ENCODE measurements around the gene LETM1.

The LETM1 gene

GRCh38 chr4:1852904-1853623 is 2.9 kb downstream of the LETM1 start:
- Histone ChIP-seq H3K18ac (ENCODE audit: low read depth in 1 of 2, low read length in 2 of 2) (no peak overlapping the region), H3K4me3 (ENCODE audit: insufficient read depth in 1 of 2, low read depth in 1 of 2, low read length in 2 of 2) (no peak overlapping the region), H3K79me1 (replicated peaks; ENCODE audit: low read length, poor library complexity, severe bottlenecking) (peaks cover 15% of the 10 kb centered on the region), H2BK5ac (ENCODE audit: low read depth, low read length, poor library complexity, severe bottlenecking) (no peak overlapping the region), H3K23ac (ENCODE audit: low read length in 2 of 2) (no peak overlapping the region), H2AFZ (ENCODE audit: low read depth, low read length) (no peak overlapping the region), H2BK15ac (ENCODE audit: low read depth, poor library complexity, severe bottlenecking) (no peak overlapping the region), H3K14ac (ENCODE audit: low read length in 2 of 2) (no peak overlapping the region), H3K4me2 (ENCODE audit: low read length, poor library complexity, severe bottlenecking) (no peak overlapping the region), H3K9ac (ENCODE audit: low read length) (no peak overlapping the region), H2AK5ac (ENCODE audit: low read length, severe bottlenecking) (no peak overlapping the region), H3K27ac (ENCODE audit: low read length, poor library complexity, severe bottlenecking) (no peak overlapping the region), H3K9me3 (ENCODE audit: control insufficient read depth, low read length) (no peaks in the 10 kb centered on the region), H4K91ac (ENCODE audit: low read length) (no peak overlapping the region), H4K8ac (ENCODE audit: low read length) (no peak overlapping the region), H2BK12ac (ENCODE audit: low read length in 2 of 2) (peak overlapping the region in 1 of 2 experiments; percentile 15), H3K4me1 (ENCODE audit: control insufficient read depth, insufficient read depth, low read depth, low read length) (peaks cover 40% of the 10 kb centered on the region), H2BK120ac (ENCODE audit: low read depth, low read length) (no peak overlapping the region), H3K4ac (ENCODE audit: low read depth in 1 of 2, low read length in 2 of 2) (no peak overlapping the region), H3K27me3 (ENCODE audit: control insufficient read depth in 1 of 2, insufficient read depth in 1 of 2, low read length in 2 of 2) (no peaks in the 10 kb centered on the region), H3K36me3 (ENCODE audit: control insufficient read depth in 1 of 2, insufficient read depth in 2 of 2, low read depth in 1 of 2, low read length in 2 of 2) (peaks cover 0 to 6% of the 10 kb centered on the region in 2 experiments)
- DNase-seq, result no peak
- WGBS, result 89% methylated on average over 9 of the region's 9 CpGs

GRCh38 chr4:1851575-1852410 is 4.2 kb downstream of the LETM1 start:
- Histone ChIP-seq H2BK120ac (ENCODE audit: low read depth, low read length) (no peak overlapping the region), H3K79me1 (replicated peaks; ENCODE audit: low read length, poor library complexity, severe bottlenecking) (peaks cover 12% of the 10 kb centered on the region)

GRCh38 chr4:1851160-1851559 is 4.8 kb downstream of the LETM1 start:
- DNase-seq, result no peak
- no peak overlapping the region for H3K9ac ChIP-seq (ENCODE audit: low read length)
- H2AK5ac ChIP-seq (ENCODE audit: low read length, severe bottlenecking), result peak overlapping the region; percentile 45
- H3K4me1 ChIP-seq (ENCODE audit: control insufficient read depth, insufficient read depth, low read depth, low read length), result peaks cover 29% of the 10 kb centered on the region
- peak overlapping the region; percentile 82 for H4K91ac ChIP-seq (ENCODE audit: low read length)
- H3K4ac ChIP-seq (ENCODE audit: low read depth in 1 of 2, low read length in 2 of 2), result no peak overlapping the region
- H3K4me3 ChIP-seq (ENCODE audit: insufficient read depth in 1 of 2, low read depth in 1 of 2, low read length in 2 of 2), result no peak overlapping the region
- H2BK5ac ChIP-seq (ENCODE audit: low read depth, low read length, poor library complexity, severe bottlenecking), result no peak overlapping the region
- peaks cover 10 to 13% of the 10 kb centered on the region in 2 experiments for H3K36me3 ChIP-seq (ENCODE audit: control insufficient read depth in 1 of 2, insufficient read depth in 2 of 2, low read depth in 1 of 2, low read length in 2 of 2)
- H3K14ac ChIP-seq (ENCODE audit: low read length in 2 of 2), result peak overlapping the region in 1 of 2 experiments; percentile 55
- H3K9me3 ChIP-seq (ENCODE audit: control insufficient read depth, low read length), result no peaks in the 10 kb centered on the region
- H3K4me2 ChIP-seq (ENCODE audit: low read length, poor library complexity, severe bottlenecking), result peak overlapping the region; percentile 21
- peak overlapping the region; percentile 19 for H3K27ac ChIP-seq (ENCODE audit: low read length, poor library complexity, severe bottlenecking)
- H3K18ac ChIP-seq (ENCODE audit: low read depth in 1 of 2, low read length in 2 of 2), result no peak overlapping the region
- 95% methylated on average over 11 of the region's 11 CpGs for WGBS
- H4K8ac ChIP-seq (ENCODE audit: low read length), result peak overlapping the region; percentile 82
- H2AFZ ChIP-seq (ENCODE audit: low read depth, low read length), result no peak overlapping the region
- no peak overlapping the region for H2BK15ac ChIP-seq (ENCODE audit: low read depth, poor library complexity, severe bottlenecking)
- H2BK120ac ChIP-seq (ENCODE audit: low read depth, low read length), result no peak overlapping the region
- H2BK12ac ChIP-seq (ENCODE audit: low read length in 2 of 2), result no peak overlapping the region
- H3K79me1 ChIP-seq (replicated peaks; ENCODE audit: low read length, poor library complexity, severe bottlenecking), result peaks cover 12% of the 10 kb centered on the region
- no peaks in the 10 kb centered on the region for H3K27me3 ChIP-seq (ENCODE audit: control insufficient read depth in 1 of 2, insufficient read depth in 1 of 2, low read length in 2 of 2)
- no peak overlapping the region for H3K23ac ChIP-seq (ENCODE audit: low read length in 2 of 2)

More at GRCh38 chr4:1851575-1852410, 4.2 kb downstream of the LETM1 start:
- no peak for DNase-seq
- H3K4me1 ChIP-seq (ENCODE audit: control insufficient read depth, insufficient read depth, low read depth, low read length), result peaks cover 30% of the 10 kb centered on the region
- H2AFZ ChIP-seq (ENCODE audit: low read depth, low read length), result no peak overlapping the region
- no peak overlapping the region for H2BK15ac ChIP-seq (ENCODE audit: low read depth, poor library complexity, severe bottlenecking)
- H3K4me2 ChIP-seq (ENCODE audit: low read length, poor library complexity, severe bottlenecking), result no peak overlapping the region
- H3K9me3 ChIP-seq (ENCODE audit: control insufficient read depth, low read length), result no peaks in the 10 kb centered on the region
- H3K4ac ChIP-seq (ENCODE audit: low read depth in 1 of 2, low read length in 2 of 2), result no peak overlapping the region
- no peak overlapping the region for H2BK12ac ChIP-seq (ENCODE audit: low read length in 2 of 2)
- H4K8ac ChIP-seq (ENCODE audit: low read length), result no peak overlapping the region
- 97% methylated on average over 16 of the region's 16 CpGs for WGBS
- peak overlapping the region in 1 of 2 experiments; percentile 61 for H3K23ac ChIP-seq (ENCODE audit: low read length in 2 of 2)
- no peak overlapping the region for H3K4me3 ChIP-seq (ENCODE audit: insufficient read depth in 1 of 2, low read depth in 1 of 2, low read length in 2 of 2)
- H3K14ac ChIP-seq (ENCODE audit: low read length in 2 of 2), result no peak overlapping the region
- peaks cover 7 to 10% of the 10 kb centered on the region in 2 experiments for H3K36me3 ChIP-seq (ENCODE audit: control insufficient read depth in 1 of 2, insufficient read depth in 2 of 2, low read depth in 1 of 2, low read length in 2 of 2)
- peak overlapping the region; percentile 30 for H2AK5ac ChIP-seq (ENCODE audit: low read length, severe bottlenecking)
- no peak overlapping the region for H3K18ac ChIP-seq (ENCODE audit: low read depth in 1 of 2, low read length in 2 of 2)
- no peaks in the 10 kb centered on the region for H3K27me3 ChIP-seq (ENCODE audit: control insufficient read depth in 1 of 2, insufficient read depth in 1 of 2, low read length in 2 of 2)
- H4K91ac ChIP-seq (ENCODE audit: low read length), result no peak overlapping the region
- no peak overlapping the region for H2BK5ac ChIP-seq (ENCODE audit: low read depth, low read length, poor library complexity, severe bottlenecking)
- H3K9ac ChIP-seq (ENCODE audit: low read length), result no peak overlapping the region
- H3K27ac ChIP-seq (ENCODE audit: low read length, poor library complexity, severe bottlenecking), result no peak overlapping the region

- Histone ChIP-seq H4K8ac (ENCODE audit: low read length) (no peak overlapping the region), H3K18ac (ENCODE audit: low read depth in 1 of 2, low read length in 2 of 2) (no peak overlapping the region), H2BK120ac (ENCODE audit: low read depth, low read length) (no peak overlapping the region), H3K79me1 (replicated peaks; ENCODE audit: low read length, poor library complexity, severe bottlenecking) (peaks cover 12% of the 10 kb centered on the region), H3K36me3 (ENCODE audit: control insufficient read depth in 1 of 2, insufficient read depth in 2 of 2, low read depth in 1 of 2, low read length in 2 of 2) (peaks cover 13 to 16% of the 10 kb centered on the region in 2 experiments), H3K9me3 (ENCODE audit: control insufficient read depth, low read length) (no peaks in the 10 kb centered on the region), H4K91ac (ENCODE audit: low read length) (no peak overlapping the region), H2AK5ac (ENCODE audit: low read length, severe bottlenecking) (no peak overlapping the region), H3K4me2 (ENCODE audit: low read length, poor library complexity, severe bottlenecking) (no peak overlapping the region), H2BK12ac (ENCODE audit: low read length in 2 of 2) (no peak overlapping the region), H3K27ac (ENCODE audit: low read length, poor library complexity, severe bottlenecking) (no peak overlapping the region), H2AFZ (ENCODE audit: low read depth, low read length) (no peak overlapping the region), H3K14ac (ENCODE audit: low read length in 2 of 2) (no peak overlapping the region), H3K23ac (ENCODE audit: low read length in 2 of 2) (no peak overlapping the region), H3K4ac (ENCODE audit: low read depth in 1 of 2, low read length in 2 of 2) (no peak overlapping the region), H2BK5ac (ENCODE audit: low read depth, low read length, poor library complexity, severe bottlenecking) (no peak overlapping the region), H3K9ac (ENCODE audit: low read length) (no peak overlapping the region), H3K4me1 (ENCODE audit: control insufficient read depth, insufficient read depth, low read depth, low read length) (peaks cover 29% of the 10 kb centered on the region), H3K4me3 (ENCODE audit: insufficient read depth in 1 of 2, low read depth in 1 of 2, low read length in 2 of 2) (no peak overlapping the region), H2BK15ac (ENCODE audit: low read depth, poor library complexity, severe bottlenecking) (no peak overlapping the region), H3K27me3 (ENCODE audit: control insufficient read depth in 1 of 2, insufficient read depth in 1 of 2, low read length in 2 of 2) (no peaks in the 10 kb centered on the region)
- no peak for DNase-seq
- WGBS, result 95% methylated on average over 8 of the region's 10 CpGs
Observed at GRCh38 chr4:1850276-1850675, 5.7 kb downstream of the LETM1 start.

Data from mesenchymal stem cell (in vitro differentiated cells and primary cell).